Measurements from ENCODE around the gene TMEM131. TPM values are rescaled to one million over a fixed set of nuclear protein-coding genes. Genes with fewer than 3 reads are reported as not detected.

TMEM131 gene
- total and polyA plus RNA-seq, 11 donors = 9.3 to 38.3 (median 31.2) TPM

Other genes with a start within 250 kb of the TMEM131 start
- under 1 TPM in 8 of 9 donors, not detected in 1; 0.12 to 0.61 (median 0.39) TPM for gene VWA3B, start 91.2 kb upstream of the TMEM131 start, total RNA-seq
- under 1 TPM; 0.11 to 0.12 TPM for gene VWA3B, start 91.2 kb upstream of the TMEM131 start, polyA plus RNA-seq

Measured in heart left ventricle (tissue), 11 donors.